LNCaP clone FGC (cell line): ENCODE measurements around the gene JADE2.

Experiments used
- DNase-seq: peaks from one replicate; pipeline ENCODE4 v3.0.0-alpha.2; 2011; ENCODE audit warnings: low read depth
- H3K4me3 ChIP-seq: 2 replicates; pipeline ENCODE4 v1.5.1; 2011; ENCODE audit warnings: mild to moderate bottlenecking, low read depth, low read length, control low read depth
- CTCF ChIP-seq: IDR thresholded peaks from 2 replicates; pipeline ENCODE4 v1.5.1; 2012; ENCODE audit warnings: mild to moderate bottlenecking; ENCODE audit not compliant: control insufficient read depth, insufficient read depth; ENCODE audit errors: extremely low read depth

JADE2 gene

DNA sequence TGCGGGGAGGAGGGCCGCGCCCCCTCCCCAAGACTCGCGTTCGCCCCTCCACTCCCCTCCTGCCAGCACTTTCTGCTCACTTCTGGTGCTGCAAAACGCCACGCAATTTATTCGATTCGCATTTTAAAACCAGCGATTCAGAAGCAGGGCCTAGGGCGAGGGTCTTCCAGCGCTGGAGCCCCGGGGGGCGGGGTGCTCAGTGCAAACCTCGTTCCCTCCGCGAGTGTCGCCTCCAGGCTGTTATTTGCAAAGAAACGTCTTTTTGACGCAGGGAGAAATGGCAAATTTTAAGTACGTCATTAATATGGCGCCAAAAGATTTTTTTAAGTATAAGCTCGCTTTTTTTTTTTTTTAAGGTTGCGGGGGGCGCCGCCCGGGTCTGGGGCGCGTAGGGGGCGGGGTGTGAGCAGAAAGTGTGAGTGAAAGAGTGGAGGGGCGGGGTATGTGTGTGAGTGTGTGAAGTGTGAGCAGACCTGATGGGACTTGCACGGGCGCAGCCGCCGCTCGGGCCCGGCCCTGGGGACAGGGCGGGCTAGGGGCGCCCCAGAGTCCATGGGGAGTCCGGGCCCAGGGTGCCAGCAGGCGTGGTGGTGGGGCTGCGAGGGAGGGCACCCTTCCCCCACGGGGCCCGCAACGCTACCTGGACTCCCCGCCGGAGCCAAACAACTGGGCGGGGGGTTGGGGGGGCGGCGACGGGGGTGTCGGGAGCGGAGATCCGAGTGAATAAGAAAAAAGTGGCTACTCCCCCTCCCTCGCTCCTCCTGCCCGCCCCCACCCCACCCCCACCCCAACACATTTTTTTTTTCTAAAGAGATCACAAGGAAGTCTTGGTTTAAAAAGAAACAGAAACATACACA is at the start of gene JADE2:
JADE2 (plus strand) TSS at position 845 of the 857 bp plus-strand sequence. CDS start 10,188 bp downstream, outside the sequence.
- TF ChIP-seq CTCF = no peak
- DNase-seq = no peak
- peak within 1 kb of the TSS; percentile 66 for H3K4me3 ChIP-seq

DNA sequence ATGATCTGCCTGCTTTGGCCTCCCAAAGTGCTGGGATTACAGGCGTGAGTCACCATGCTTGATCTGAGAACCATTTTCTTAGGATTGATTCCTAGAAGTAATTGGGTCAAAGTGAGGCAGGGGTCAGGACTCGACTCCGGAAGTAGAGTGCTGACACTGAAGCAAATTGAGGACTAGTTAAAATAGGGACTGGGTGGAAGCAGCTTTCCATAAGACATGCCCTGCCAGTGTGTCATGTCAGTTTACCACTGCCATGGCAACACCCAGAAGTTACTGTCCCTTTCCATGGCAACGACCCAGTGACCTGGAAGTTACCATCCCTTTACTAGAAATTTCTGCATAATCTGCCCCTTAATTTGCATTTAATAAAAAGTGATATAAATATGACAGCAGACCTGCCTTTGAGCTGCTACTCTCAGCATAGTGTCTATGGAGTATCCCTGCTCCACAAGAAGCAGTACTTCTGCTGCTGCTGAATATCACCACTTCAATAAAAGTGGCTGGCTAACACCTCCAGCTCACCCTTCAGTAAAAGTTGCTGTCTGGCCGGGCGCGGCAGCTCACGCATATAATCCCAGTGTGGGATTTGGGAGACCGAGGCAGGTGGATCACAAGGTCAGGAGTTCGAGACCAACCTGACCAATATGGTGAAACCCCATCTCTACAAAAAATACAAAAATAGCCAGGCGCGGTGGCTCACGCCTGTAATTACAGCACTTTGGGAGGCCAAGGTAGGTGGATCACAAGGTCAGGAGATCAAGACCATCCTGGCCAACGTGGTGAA is 47.8 kb upstream of the JADE2 start:
- no peak overlapping the region for H3K4me3 ChIP-seq
- TF ChIP-seq CTCF = no peak
- DNase-seq = no peak

DNA sequence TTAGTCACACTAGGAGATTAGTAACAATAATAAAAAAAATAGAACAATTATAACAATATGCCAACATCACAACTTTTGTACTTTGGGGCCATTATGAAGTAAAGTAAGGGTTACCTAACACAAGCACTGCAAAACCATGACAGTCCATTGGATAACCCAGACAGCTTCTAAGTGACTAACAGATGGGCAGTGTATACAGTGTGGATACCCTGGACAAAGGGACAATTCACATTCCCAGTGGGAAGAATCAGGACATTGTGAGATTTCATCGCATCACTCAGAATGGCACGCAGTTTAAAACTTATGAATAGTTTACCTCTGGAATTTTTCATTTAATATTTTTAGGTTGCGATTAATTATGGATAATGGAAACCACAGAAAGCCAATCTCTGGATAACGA is 45.6 kb upstream of the JADE2 start:
- no peak for TF ChIP-seq CTCF
- no peak overlapping the region for H3K4me3 ChIP-seq
- no peak for DNase-seq

DNA sequence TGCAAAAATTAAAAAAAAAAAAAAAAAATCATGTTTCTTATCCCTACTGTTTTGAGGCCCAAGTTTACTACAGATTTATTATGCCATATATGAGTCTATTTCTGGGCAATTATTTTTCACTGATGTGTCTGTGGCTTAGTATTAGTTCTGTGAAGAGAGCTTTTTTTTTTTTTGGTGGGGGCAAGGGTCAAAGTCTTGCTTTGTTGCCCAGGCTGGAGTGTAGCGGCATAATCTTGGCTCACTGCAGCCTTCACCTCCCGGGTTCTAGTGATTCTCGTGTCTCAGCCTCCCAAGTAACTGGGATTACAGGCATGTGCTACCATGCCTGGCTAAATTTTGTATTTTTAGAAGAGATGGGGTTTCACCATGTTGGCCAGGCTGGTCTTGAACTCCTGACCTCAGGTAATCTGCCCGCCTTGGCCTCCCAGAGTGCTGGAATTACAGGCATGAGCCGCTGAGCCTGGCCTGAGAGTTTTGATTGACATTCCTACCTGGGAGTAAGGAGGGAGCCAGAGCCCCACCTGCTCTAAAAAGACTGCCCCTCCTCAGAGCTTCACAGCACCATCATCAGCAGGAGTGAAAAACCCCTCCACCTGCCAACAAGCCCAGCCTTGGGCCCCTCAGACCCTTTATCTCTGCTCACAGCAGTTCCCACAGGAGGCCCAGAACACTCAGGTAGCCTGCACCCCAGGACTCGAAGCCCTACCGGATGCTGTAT is 36.1 kb upstream of the JADE2 start:
- TF ChIP-seq CTCF = no peak
- H3K4me3 ChIP-seq = no peak overlapping the region
- DNase-seq = no peak

DNA sequence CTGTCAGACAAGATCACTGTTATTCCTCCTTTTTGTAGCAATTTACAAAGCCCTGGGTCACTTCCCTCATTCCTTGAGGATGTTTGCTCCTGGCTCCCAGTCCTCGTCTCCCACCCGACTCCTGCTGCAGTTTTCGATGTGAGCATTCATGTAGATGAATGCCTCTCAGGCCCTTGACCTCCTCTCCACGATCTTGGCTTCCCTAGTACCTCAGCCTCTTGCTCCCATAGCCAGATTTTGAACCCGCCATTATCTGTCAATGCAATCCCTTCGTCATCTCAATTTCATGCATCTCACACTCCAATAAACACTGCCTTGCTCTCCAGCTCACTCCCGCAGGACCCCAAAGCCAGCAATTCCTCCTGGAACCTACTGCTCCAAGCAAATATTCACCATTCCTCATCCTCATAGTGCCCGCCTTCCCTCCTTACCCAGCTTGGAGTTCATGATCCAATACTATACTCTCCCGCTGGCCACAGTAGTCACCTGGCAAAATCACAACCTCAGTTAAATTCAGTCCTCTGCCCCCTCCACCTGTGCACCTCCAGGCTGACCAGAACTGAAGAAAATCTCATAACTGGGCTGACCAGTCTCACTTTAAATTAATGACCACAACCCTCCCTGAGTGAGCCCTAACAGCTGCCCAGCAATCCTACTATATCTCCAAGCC is 35.1 kb upstream of the JADE2 start:
- DNase-seq = no peak
- H3K4me3 ChIP-seq = no peak overlapping the region
- TF ChIP-seq CTCF = no peak

DNA sequence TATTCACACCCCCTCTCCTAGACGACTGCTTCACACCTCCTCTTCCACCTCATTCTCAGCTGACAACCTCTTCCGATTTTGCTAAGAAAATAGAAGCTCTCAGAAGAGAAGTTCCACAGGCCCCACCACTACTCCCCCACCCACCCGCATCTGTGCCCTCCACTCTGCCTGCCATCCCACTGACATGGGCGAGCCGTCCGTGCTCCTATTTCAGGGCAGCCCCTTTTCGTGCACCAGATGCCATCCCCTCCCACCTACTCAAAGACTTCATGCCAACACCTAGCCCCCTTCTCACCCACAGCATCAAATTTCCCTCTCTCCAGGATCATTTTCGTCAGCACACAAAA is 34.6 kb upstream of the JADE2 start:
- no peak for TF ChIP-seq CTCF
- no peak for DNase-seq
- H3K4me3 ChIP-seq = no peak overlapping the region
